Fibroblast of the aortic adventitia (primary cell): ENCODE data around the gene HK1. TPM values are rescaled to one million over a fixed set of nuclear protein-coding genes. Genes with fewer than 3 reads are reported as not detected.
A peak's percentile ranks its signal among the peaks of the same experiment; 100 is the strongest.

Experiments used
- DNase-seq: peaks from one replicate; pipeline ENCODE4 v3.0.0-alpha.2; 2010; ENCODE audit warnings: low read depth
- H3K4me3 ChIP-seq: 2 replicates; pipeline ENCODE4 v1.5.1; 2011; ENCODE audit warnings: low read depth, mild to moderate bottlenecking, control low read depth, low read length, moderate library complexity
- CTCF ChIP-seq: IDR thresholded peaks from 2 replicates; pipeline ENCODE4 v1.5.1; 2011; ENCODE audit warnings: mild to moderate bottlenecking, low read length, control low read depth, inconsistent platforms; ENCODE audit not compliant: insufficient read depth
- total RNA-seq: library from RNA; depleted of rRNA; stranded (reverse); fragments of >200 nt; gene quantifications from 2 replicates; pipeline ENCODE4 v1.2.3, GENCODE V29; 2012; ENCODE audit warnings: low replicate concordance

The HK1 gene
- total RNA-seq, 1 donor, result 84.1 TPM

- no peak for TF ChIP-seq CTCF
- H3K4me3 ChIP-seq, result no peak overlapping the region
- peak; percentile 96 for DNase-seq
Measured at GRCh38 chr10:69403519-69403918, 125.2 kb downstream of the HK1 start.

GRCh38 chr10:69404786-69405185 is 126.5 kb downstream of the HK1 start:
- no peak for TF ChIP-seq CTCF
- DNase-seq, result no peak

GRCh38 chr10:69405221-69405620 is 126.9 kb downstream of the HK1 start:
- TF ChIP-seq CTCF, result no peak
- H3K4me3 ChIP-seq, result no peak overlapping the region
- no peak for DNase-seq

More at GRCh38 chr10:69404786-69405185, 126.5 kb downstream of the HK1 start:
- no peak overlapping the region for H3K4me3 ChIP-seq

GRCh38 chr10:69406302-69406811 is 128.1 kb downstream of the HK1 start:
- TF ChIP-seq CTCF, result no peak

GRCh38 chr10:69406816-69407580 is 128.7 kb downstream of the HK1 start:
- no peak overlapping the region for H3K4me3 ChIP-seq
- TF ChIP-seq CTCF, result no peak
- no peak for DNase-seq

More at GRCh38 chr10:69406302-69406811, 128.1 kb downstream of the HK1 start:
- no peak overlapping the region for H3K4me3 ChIP-seq
- DNase-seq, result no peak

- no peak overlapping the region for H3K4me3 ChIP-seq
Measured at GRCh38 chr10:69407621-69408301, 129.5 kb downstream of the HK1 start.

More at GRCh38 chr10:69407621-69408301, 129.5 kb downstream of the HK1 start:
- DNase-seq, result no peak
- no peak for TF ChIP-seq CTCF
